Umbilical cord (tissue), 2 donors: Measurements from ENCODE around the gene PPM1F. TPM values are rescaled to one million over a fixed set of nuclear protein-coding genes. Genes with fewer than 3 reads are reported as not detected.

ENCODE experiments used
- DNase-seq: peaks from one replicate; pipeline ENCODE4 v3.0.0-alpha.2; 2015; ENCODE audit warnings: low spot score
- total RNA-seq: library from RNA; depleted of rRNA; stranded (reverse); fragments of >200 nt; gene quantifications from one replicate; pipeline ENCODE4 v1.2.3, GENCODE V29; 2014; ENCODE audit warnings: low replicate concordance; ENCODE audit not compliant: insufficient read depth

PPM1F gene
- total RNA-seq, 1 donor from 2014 or later, result 23.6 TPM

DNA sequence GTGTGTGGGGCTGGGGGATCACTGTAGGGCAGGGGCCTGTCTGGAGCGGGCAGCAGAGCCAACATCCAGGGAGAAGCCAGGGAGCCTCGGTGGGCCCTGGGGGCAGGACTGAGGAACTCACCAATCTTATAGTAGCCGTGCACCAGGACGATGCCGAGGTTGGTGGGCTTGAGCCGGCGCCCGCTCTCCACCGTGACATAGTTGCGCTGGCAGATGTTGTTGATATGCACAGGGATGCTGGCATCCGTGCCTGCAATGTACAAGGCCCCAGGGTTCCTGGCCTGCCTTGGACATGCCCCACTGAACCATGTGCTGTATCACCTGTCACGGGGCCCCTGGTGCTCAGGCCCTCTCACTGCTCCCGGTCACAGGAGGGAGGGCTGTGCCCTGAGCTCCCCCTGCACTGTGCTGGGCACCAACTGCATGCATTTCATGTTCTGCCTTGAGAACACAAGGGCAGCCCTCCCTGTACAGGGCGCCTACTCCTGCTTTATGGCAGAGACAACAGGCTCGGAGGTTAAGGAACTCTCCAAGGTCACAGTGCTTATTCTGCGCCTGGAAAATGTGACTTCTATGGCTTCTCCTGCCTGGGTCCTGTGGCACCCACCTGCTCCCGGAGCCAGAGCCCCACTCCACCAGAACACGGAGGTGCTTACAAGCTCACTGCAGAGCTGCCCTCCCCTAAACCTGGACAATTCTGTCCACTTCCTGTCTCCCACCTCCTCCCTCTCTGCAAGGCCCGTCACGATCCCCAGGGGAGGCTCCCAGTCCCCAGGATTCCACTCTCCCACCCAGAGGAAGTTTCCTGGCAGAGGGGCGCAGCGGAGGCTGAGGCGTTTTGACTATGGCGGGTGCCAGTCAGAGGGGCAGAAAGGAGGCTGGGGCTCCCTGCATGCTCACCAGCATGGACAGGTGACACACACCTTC, 7.8 kb upstream of the PPM1F start:
- DNase-seq, result no peak

- no peak for DNase-seq
Observed at GRCh38 chr22:21959274-21960074, 6.8 kb upstream of the PPM1F start.

DNA sequence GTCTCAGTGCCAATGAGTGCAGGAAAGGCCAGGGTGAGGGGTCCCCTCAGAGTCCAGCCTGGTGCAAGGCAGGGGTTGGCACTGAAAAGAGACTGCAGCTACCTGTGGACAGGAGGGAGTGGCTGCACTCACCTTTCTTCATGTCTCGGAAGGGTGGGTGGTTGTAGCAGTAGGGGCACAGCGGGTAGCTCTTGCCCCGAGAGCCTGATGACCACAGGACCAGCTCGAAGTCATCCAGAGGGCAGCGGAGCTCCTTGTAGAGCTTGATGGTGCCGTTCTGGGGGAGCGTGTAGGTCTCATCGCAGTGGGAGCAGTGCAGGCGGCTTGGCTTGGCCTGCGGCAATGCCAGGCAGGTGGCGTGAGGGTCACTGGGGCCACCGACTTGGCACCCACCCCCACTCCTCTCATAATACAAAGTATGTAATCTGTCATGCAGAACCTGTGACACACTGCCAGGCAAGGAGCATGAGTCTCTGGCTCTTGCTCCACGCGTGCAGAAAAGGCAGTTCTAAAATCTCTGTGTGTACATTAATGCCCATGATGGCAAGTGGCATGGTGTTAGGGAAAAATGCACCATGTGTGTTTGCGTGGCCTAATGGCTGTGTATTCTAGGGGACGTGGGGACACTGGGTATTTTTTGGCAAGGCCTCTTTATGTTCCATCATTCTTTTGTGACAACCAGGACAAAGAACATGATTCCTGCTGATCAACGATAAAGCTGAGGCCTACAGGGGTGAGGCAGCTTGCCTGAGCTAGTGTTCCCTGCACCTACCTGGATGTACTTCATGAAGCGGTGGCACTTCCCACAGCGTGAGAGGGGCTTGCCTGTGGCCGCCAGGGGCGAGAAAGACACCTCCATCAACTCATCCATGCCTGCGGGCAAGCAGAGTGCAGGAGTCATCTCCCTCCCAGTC, 6.0 kb upstream of the PPM1F start:
- no peak for DNase-seq

- peak; percentile 43 for DNase-seq
Observed at GRCh38 chr22:21951931-21952465, 650 bp downstream of the PPM1F start.

GRCh38 chr22:21951062-21951461, 1.6 kb downstream of the PPM1F start:
- no peak for DNase-seq

- no peak for DNase-seq
Observed at GRCh38 chr22:21949948-21950347, 2.7 kb downstream of the PPM1F start.

GRCh38 chr22:21949569-21949918, 3.1 kb downstream of the PPM1F start:
- DNase-seq, result no peak

DNA sequence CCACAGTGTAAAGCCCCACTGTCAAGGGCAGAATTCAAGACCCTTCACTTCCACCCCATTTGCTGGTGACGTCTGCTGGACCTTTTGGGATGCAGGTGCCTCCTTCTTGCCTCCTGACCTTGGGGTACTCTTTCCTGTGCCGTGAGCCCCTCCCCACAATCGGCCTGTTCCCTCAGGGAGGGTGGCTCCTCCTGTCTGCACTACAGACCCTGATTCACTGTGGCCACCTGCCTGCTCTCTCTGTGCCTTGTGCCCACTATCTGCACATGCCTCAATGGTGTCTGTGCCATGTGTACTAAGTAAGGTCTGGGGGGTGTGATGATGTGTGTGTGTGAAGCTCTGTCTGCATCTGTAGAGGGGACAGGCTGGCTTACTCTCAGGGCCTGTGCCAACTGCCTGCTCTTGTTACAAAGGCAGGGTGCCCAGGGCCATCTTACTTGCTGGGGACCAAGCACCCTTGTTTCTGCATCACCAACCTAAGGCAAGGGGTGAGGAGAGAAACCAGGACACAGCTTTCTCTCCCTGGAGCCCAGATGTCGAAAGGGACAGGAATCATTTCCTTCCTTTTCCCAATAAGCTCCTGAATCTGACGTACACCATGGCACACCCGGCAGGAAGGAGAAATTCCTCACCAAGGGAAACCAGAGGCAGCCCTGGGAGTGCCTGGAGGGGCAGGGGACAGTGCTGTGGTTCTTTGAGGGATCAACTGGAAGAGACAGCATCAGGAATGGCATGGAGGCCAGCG, 3.7 kb downstream of the PPM1F start:
- DNase-seq, result no peak

- DNase-seq, result no peak
Observed at GRCh38 chr22:21948390-21948789, 4.3 kb downstream of the PPM1F start.

DNA sequence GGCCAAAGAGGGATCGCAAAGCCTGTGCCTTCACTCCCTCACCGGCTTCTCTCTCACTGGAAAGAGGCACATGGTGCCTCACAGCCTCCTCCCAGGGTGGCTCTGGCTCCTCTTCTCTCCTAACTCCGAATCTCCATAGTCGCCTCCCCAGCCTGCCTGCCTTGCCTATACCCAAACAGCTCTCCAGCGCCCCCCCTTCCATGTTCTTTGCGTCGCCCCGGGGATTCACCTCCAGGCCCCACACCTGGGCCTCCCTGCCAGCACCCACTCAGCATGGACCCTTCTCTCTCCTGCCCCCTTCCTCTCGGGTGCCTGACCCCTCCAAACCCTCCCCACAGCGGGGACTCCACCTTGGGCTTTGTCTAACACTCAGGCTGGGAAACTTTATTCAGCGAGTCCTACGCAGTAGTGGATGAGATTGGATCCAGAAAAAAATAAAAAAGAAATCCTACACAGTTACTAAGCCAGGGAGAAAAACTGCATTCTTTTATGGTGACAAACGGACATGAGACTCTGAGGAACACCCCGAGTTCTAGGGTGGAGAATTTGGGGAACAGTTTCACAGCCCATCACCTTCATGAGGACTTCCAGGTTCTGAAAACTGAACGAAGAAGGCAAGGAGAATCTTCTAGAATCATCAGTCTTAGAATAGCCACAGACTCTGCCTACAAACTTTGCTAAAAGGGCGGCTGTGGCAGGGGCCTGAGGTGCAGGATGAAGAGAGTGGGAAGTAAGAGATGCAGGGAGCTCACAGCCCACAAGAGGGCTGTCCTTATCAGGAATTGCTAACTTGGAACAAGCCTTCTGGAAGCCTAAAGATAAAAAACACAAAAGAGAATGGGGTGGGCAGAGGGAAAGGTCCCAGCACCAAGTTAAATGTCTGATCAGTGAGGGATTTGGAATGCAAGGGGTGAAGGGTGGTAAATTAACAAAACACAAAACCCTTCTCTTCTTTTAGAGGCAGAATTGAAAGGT, 5.3 kb downstream of the PPM1F start:
- DNase-seq, result peak; percentile 79

GRCh38 chr22:21946262-21946925, 6.3 kb downstream of the PPM1F start:
- DNase-seq, result no peak

GRCh38 chr22:21945453-21946261, 7.0 kb downstream of the PPM1F start:
- DNase-seq, result no peak

DNA sequence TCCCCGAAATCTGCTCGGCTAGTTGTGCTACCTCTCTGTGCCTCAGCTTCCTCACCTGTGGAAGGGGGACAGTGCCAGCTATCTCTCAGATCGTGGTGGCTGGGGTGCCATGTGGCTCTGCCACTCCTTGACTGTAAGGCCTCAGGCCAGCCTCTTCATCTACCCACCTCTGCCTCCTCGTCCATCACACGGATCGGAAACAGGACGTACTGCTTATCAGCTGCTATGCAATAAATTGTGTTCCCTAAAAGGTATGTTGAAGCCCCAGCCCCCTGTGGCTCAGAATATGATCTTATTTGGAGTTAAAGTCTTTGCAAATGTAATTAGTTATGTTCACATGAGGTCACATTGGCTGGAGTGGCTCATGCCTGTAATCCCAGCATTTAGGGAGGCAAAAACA, 7.8 kb downstream of the PPM1F start:
- DNase-seq, result no peak

DNA sequence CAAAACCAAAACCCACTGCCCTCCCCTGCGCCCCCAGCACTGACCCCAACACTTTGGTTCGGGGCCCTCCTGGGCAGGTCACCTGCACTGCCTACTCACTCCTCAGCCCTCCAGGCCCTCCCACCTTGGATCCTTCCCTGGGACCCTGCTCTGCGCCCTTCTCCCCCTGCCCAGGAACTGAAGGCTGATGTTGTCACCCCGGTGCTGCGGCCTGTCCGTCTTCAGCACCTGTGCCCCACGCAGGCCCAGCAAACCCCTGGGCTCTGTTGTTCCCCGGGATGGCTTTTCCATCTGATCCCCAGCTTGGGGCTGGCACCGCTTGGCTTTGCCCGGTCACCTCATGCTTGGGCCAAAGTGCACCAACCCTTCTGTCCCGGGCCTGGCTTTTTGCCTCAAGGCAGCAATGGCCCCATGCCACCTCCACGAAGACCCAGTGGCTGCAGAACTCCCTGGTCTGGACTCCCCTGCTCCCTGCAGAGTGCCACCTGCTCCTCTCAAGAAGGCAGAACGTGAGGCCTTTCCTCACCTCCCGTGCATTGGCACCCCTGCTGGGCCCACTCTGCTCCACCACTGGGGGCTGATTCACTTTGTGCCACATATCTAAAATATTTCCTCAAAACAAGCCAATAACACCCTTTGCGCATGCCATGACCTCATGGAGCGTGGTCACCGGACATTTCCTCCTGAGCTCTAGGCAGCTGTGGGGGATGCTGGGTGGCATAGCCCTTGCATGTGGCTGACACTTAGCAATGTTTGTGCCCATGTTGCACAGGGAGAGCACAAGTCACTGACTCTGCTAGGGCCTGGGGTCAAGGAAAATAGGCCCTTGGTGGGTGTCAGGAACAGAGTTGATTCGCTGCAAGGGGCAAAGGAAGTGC, 8.8 kb downstream of the PPM1F start:
- no peak for DNase-seq

DNA sequence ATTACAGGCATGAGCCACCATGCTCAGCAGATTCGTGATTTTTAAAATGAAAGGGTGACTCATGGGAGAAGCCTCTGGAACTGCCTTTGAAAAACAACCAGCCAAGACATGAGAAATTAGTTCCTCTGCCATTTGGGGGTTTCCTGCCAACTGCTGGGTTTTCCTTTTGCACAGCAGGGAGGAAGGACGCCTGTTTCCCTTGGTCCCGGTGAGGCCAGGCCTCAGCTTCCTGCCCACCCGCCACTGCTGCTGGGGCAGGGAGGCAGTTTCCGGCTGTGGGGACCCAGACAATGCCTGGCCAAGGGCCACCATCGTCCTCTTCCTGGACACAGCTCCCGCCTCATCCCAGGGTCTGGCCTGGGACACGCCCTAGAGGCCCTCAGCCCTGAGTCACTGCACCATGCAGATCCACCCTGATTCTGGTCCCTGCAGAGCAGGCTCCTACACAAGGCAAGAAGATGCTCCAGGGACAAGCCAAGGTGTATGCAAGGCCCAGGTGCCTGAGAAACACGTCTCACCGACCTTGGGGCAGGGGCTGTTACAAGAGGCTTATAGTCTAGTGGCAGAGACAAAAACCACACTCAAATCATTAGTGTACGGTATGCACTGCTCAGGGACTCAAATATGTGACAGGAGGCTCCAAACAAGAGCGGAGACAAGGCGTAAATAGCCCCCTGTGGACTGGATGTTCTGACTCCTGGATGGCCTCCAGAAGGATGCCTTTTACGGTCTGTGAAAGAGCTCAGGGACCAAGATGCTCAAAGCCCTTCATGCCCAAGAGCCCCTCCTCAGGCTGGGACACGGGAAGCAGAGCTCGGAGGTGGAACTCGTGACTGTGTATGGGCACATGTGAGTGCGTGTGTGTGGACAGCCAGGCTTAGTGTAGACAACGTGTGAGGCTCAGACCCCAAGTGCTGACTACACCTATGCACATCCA, 10.0 kb downstream of the PPM1F start:
- DNase-seq, result peak; percentile 75

DNA sequence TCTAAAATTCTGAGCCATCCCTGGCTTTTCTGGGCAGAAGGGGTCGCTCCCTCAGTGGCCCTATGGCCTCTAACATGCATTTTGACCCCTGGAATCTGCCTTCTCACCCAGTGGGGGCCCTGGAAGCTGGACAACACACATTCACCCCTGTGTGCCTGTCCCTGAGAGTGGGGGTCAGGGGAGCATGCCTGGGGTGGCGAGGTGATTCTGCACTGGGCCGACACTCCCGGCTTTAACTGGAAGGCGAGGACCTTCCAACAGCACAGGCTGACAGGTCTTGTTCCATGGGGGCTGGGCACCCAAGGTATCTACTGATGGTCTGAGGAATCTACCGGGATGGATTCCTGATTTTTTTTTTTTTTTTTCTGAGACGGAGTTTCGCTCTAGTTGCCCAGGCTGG, 10.7 kb downstream of the PPM1F start:
- no peak for DNase-seq
